ENCODE measurements around the gene FOXL1. TPM values are rescaled to one million over a fixed set of nuclear protein-coding genes. Genes with fewer than 3 reads are reported as not detected.

Gene FOXL1
- total and polyA plus RNA-seq, 8 donors: 0.99 to 6.8 (median 5.3) TPM

GRCh38 chr16:86578611-86579267, 390 bp downstream of the FOXL1 start:
- Histone ChIP-seq H3K36me3 (no peaks in the 10 kb centered on the region), H3K27ac (peak overlapping the region in 1 of 2 donors; percentile 53), H3K9me3 (no peaks in the 10 kb centered on the region), H3K27me3 (peaks cover 51 to 95% of the 10 kb centered on the region in 2 donors), H3K4me1 (peaks cover 5 to 19% of the 10 kb centered on the region in 2 donors), H3K4me3 (peak overlapping the region in 1 of 2 donors; percentile 22)
- no peak for DNase-seq
- ATAC-seq: peak; percentile 22
- no peak for TF ChIP-seq CTCF (IDR thresholded peaks at IDR 0.05)
- intact Hi-C loops (cut with DNase I): no loop called here

GRCh38 chr16:86579268-86580062, 1.1 kb downstream of the FOXL1 start:
- peak overlapping the region in 1 of 2 donors; percentile 53 for H3K27ac ChIP-seq
- intact Hi-C loops (cut with DNase I): no loop called here
- no peak for TF ChIP-seq CTCF (IDR thresholded peaks at IDR 0.05)

GRCh38 chr16:86580063-86580790, 1.9 kb downstream of the FOXL1 start:
- DNase-seq (no peak), ATAC-seq (no peak)
- Histone ChIP-seq H3K36me3 (no peaks in the 10 kb centered on the region), H3K9me3 (no peaks in the 10 kb centered on the region), H3K4me3 (no peak overlapping the region), H3K27ac (no peak overlapping the region), H3K4me1 (peaks cover 5 to 19% of the 10 kb centered on the region in 2 donors), H3K27me3 (peaks cover 51 to 88% of the 10 kb centered on the region in 2 donors)
- no peak for TF ChIP-seq CTCF (IDR thresholded peaks at IDR 0.05)
- intact Hi-C loops (cut with DNase I): no loop called here

More at GRCh38 chr16:86579268-86580062, 1.1 kb downstream of the FOXL1 start:
- Histone ChIP-seq H3K27me3 (peaks cover 51 to 95% of the 10 kb centered on the region in 2 donors), H3K4me3 (peak overlapping the region in 1 of 2 donors; percentile 22), H3K36me3 (no peaks in the 10 kb centered on the region), H3K9me3 (no peaks in the 10 kb centered on the region), H3K4me1 (peaks cover 5 to 19% of the 10 kb centered on the region in 2 donors)
- DNase-seq (no peak), ATAC-seq (no peak)

GRCh38 chr16:86580791-86581170, 2.4 kb downstream of the FOXL1 start:
- peaks cover 51 to 82% of the 10 kb centered on the region in 2 donors for H3K27me3 ChIP-seq
- DNase-seq (no peak), ATAC-seq (no peak)

More at GRCh38 chr16:86580791-86581170, 2.4 kb downstream of the FOXL1 start:
- H3K36me3 ChIP-seq: no peaks in the 10 kb centered on the region
- no peak overlapping the region for H3K4me3 ChIP-seq
- H3K9me3 ChIP-seq: no peaks in the 10 kb centered on the region
- intact Hi-C loops (cut with DNase I): no loop called here
- peaks cover 5 to 14% of the 10 kb centered on the region in 2 donors for H3K4me1 ChIP-seq
- H3K27ac ChIP-seq: no peak overlapping the region
- TF ChIP-seq CTCF (IDR thresholded peaks at IDR 0.05): no peak

Measured in left lung (tissue), 10 donors.